Endodermal cell (in vitro differentiated cells): ENCODE data around the gene CEBPZ. TPM values are rescaled to one million over a fixed set of nuclear protein-coding genes. Genes with fewer than 3 reads are reported as not detected.

Experiments used
- DNase-seq: peaks from one replicate; pipeline ENCODE4 v3.0.0-alpha.2; 2017
- H3K27ac ChIP-seq: 2 replicates; pipeline ENCODE4 v1.5.1; 2013; ENCODE audit warnings: mild to moderate bottlenecking, low read depth, low read length, moderate library complexity
- H3K27me3 ChIP-seq: 2 replicates; pipeline ENCODE4 v1.6.1; 2013; ENCODE audit warnings: mild to moderate bottlenecking, low read length, moderate library complexity; ENCODE audit not compliant: insufficient read depth, control insufficient read depth, poor library complexity, severe bottlenecking
- H3K36me3 ChIP-seq: 2 replicates; pipeline ENCODE4 v1.7.0; 2013; ENCODE audit warnings: mild to moderate bottlenecking, low read length, moderate library complexity; ENCODE audit not compliant: control insufficient read depth, insufficient read depth
- H3K4me1 ChIP-seq: one replicate; pipeline ENCODE4 v1.7.0; 2013; ENCODE audit warnings: low read length; ENCODE audit not compliant: control insufficient read depth, insufficient read depth
- H3K4me3 ChIP-seq: 2 replicates; pipeline ENCODE4 v1.5.1; 2013; ENCODE audit warnings: mild to moderate bottlenecking, low read length, moderate library complexity
- H3K9ac ChIP-seq: 2 replicates; pipeline ENCODE4 v1.6.1; 2013; ENCODE audit warnings: mild to moderate bottlenecking, low read length, moderate library complexity; ENCODE audit not compliant: poor library complexity, severe bottlenecking; ENCODE audit errors: extremely low read depth
- H3K9me3 ChIP-seq: 2 replicates; pipeline ENCODE4 v1.6.1; 2013; ENCODE audit warnings: mild to moderate bottlenecking, low read length, moderate library complexity; ENCODE audit not compliant: control insufficient read depth
- H3K27ac Mint-ChIP-seq: 2 replicates; pipeline ENCODE4 v1.8.0; 2020; ENCODE audit warnings: mixed read lengths
- H3K27me3 Mint-ChIP-seq: 2 replicates; pipeline ENCODE4 v1.8.0; 2021; ENCODE audit warnings: mild to moderate bottlenecking, mixed read lengths; ENCODE audit not compliant: insufficient read depth
- H3K36me3 Mint-ChIP-seq: 2 replicates; pipeline ENCODE4 v1.8.0; 2020; ENCODE audit warnings: low read depth, mixed read lengths
- H3K4me1 Mint-ChIP-seq: 2 replicates; pipeline ENCODE4 v1.8.0; 2020; ENCODE audit warnings: mixed read lengths
- H3K4me3 Mint-ChIP-seq: 2 replicates; pipeline ENCODE4 v1.8.0; 2020; ENCODE audit warnings: mild to moderate bottlenecking, moderate library complexity, mixed read lengths
- H3K9me3 Mint-ChIP-seq: 2 replicates; pipeline ENCODE4 v1.8.0; 2020; ENCODE audit warnings: mild to moderate bottlenecking, mixed read lengths
- WGBS, 2 experiments: methylation state at CpG; one replicate each; pipeline versions ENCODE4 v1.1.5 to v1.1.7; 2013; ENCODE audit warnings: missing lambda C conversion rate in 2 of 2, mixed read lengths in 1 of 2; ENCODE audit not compliant: insufficient coverage in 1 of 2, insufficient read length in 1 of 2; 5-methylcytosine and 5-hydroxymethylcytosine counted together
- total RNA-seq, 2 donors: library from RNA; stranded (reverse); fragmentation: NEBNext Ultra II Directional in 1 of 2; extraction: Animal tissue kit (Norgen Biotek cat#: 25700) in 1 of 2; gene quantifications; 2 replicates in 1 of 2; 3 replicates in 1 of 2; pipeline ENCODE4 v1.2.1, GENCODE V29; 2021
- TF ChIP-seq, protein P1 (sequence below): fragments of 200-600 bp; sonication (generic); conservative IDR thresholded peaks from 2 replicates; pipeline ENCODE4 v1.5.0; 2021; ENCODE audit warnings: antibody characterized with exemption, mild to moderate bottlenecking

Gene CEBPZ
- total RNA-seq, 2 donors from 2014 or later, result 66.9 to 80.5 TPM

GRCh38 chr2:37156071-37156856 is 75.1 kb downstream of the CEBPZ start:
- H3K4me3 Mint-ChIP-seq, result peak overlapping the region; percentile 73
- H3K36me3 ChIP-seq, result peaks cover 12% of the 10 kb centered on the region
- TF ChIP-seq, protein P1, sequence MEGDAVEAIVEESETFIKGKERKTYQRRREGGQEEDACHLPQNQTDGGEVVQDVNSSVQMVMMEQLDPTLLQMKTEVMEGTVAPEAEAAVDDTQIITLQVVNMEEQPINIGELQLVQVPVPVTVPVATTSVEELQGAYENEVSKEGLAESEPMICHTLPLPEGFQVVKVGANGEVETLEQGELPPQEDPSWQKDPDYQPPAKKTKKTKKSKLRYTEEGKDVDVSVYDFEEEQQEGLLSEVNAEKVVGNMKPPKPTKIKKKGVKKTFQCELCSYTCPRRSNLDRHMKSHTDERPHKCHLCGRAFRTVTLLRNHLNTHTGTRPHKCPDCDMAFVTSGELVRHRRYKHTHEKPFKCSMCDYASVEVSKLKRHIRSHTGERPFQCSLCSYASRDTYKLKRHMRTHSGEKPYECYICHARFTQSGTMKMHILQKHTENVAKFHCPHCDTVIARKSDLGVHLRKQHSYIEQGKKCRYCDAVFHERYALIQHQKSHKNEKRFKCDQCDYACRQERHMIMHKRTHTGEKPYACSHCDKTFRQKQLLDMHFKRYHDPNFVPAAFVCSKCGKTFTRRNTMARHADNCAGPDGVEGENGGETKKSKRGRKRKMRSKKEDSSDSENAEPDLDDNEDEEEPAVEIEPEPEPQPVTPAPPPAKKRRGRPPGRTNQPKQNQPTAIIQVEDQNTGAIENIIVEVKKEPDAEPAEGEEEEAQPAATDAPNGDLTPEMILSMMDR, result no peak
- H3K9me3 ChIP-seq, result peaks cover 4% of the 10 kb centered on the region
- WGBS, 2 experiments, result 11 to 31% methylated on average over 14 to 27 of the region's 27 CpGs
- peaks cover 28% of the 10 kb centered on the region for H3K36me3 Mint-ChIP-seq
- peak overlapping the region; percentile 88 for H3K4me3 ChIP-seq
- peak overlapping the region; percentile 24 for H3K27ac ChIP-seq
- H3K4me1 Mint-ChIP-seq, result peaks cover 13% of the 10 kb centered on the region
- H3K4me1 ChIP-seq, result no peaks in the 10 kb centered on the region
- no peaks in the 10 kb centered on the region for H3K9me3 Mint-ChIP-seq
- no peaks in the 10 kb centered on the region for H3K27me3 ChIP-seq
- peaks cover 4% of the 10 kb centered on the region for H3K27me3 Mint-ChIP-seq
- H3K9ac ChIP-seq, result peak overlapping the region; percentile 79
- H3K27ac Mint-ChIP-seq, result peak overlapping the region; percentile 84
- DNase-seq, result peak; percentile 69

- WGBS, 2 experiments, result 92 to 100% methylated on average over 4 of the region's 4 CpGs
- peaks cover 28% of the 10 kb centered on the region for H3K36me3 Mint-ChIP-seq
- no peak overlapping the region for H3K4me3 ChIP-seq
- no peaks in the 10 kb centered on the region for H3K4me1 ChIP-seq
- no peak overlapping the region for H3K4me3 Mint-ChIP-seq
- no peaks in the 10 kb centered on the region for H3K9me3 Mint-ChIP-seq
- H3K27ac ChIP-seq, result no peak overlapping the region
- H3K36me3 ChIP-seq, result peaks cover 12% of the 10 kb centered on the region
- no peak overlapping the region for H3K9ac ChIP-seq
- H3K4me1 Mint-ChIP-seq, result peaks cover 15% of the 10 kb centered on the region
- H3K27me3 Mint-ChIP-seq, result peaks cover 4% of the 10 kb centered on the region
- TF ChIP-seq, protein P1, result no peak
- no peak for DNase-seq
- H3K27ac Mint-ChIP-seq, result no peak overlapping the region
- no peaks in the 10 kb centered on the region for H3K27me3 ChIP-seq
- peaks cover 4% of the 10 kb centered on the region for H3K9me3 ChIP-seq
Observed at GRCh38 chr2:37154785-37155184, 76.6 kb downstream of the CEBPZ start.

DNA sequence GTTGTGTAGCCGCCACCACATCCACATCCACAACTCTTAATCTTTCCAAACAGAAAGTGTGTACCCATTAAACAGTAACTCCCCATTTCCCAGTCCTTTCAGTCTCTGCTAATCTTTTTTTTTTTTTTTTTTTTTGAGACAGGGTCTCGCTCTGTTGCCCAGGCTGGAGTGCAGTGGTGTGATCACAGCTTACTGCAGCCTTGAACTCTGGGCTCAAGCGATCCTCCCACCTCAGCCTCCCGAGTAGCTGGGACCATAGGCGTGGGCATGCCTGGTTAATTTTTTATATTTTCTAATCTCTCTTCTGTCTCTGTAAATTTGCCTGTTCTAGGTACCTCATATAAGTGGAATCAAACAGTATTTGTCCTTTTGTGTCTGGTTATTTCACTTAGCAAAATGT is 78.2 kb downstream of the CEBPZ start:
- Mint-ChIP-seq H3K4me3 (no peak overlapping the region), H3K4me1 (peaks cover 17% of the 10 kb centered on the region), H3K9me3 (no peaks in the 10 kb centered on the region), H3K36me3 (peaks cover 31% of the 10 kb centered on the region), H3K27me3 (peaks cover under 1% of the 10 kb centered on the region), H3K27ac (no peak overlapping the region)
- Histone ChIP-seq H3K9me3 (peaks cover 4% of the 10 kb centered on the region), H3K4me1 (no peaks in the 10 kb centered on the region), H3K36me3 (peaks cover 19% of the 10 kb centered on the region), H3K9ac (no peak overlapping the region), H3K27me3 (no peaks in the 10 kb centered on the region), H3K4me3 (no peak overlapping the region), H3K27ac (no peak overlapping the region)
- WGBS, 2 experiments, result 76 to 93% methylated on average over 3 to 5 of the region's 5 CpGs
- TF ChIP-seq, protein P1, result no peak
- DNase-seq, result no peak

Other genes with a start within 250 kb of the CEBPZ start
- 10 to 100 TPM; 21.5 to 22.7 TPM for gene HEATR5B, start 147.2 kb downstream of the CEBPZ start, total RNA-seq
- gene GPATCH11, start 147.1 kb downstream of the CEBPZ start, total RNA-seq, result 10 to 100 TPM in 1 of 2 donors, 1 to 10 TPM in 1; 8.8 to 15.9 TPM
- 10 to 100 TPM; 35.4 to 41.2 TPM for gene EIF2AK2, start 74.6 kb downstream of the CEBPZ start, total RNA-seq
- gene SULT6B1, start 42.9 kb downstream of the CEBPZ start, total RNA-seq, result not detected
- 10 to 100 TPM in 1 of 2 donors, 1 to 10 TPM in 1; 4.4 to 11.8 TPM for gene CEBPZOS, start 35.1 kb downstream of the CEBPZ start, total RNA-seq
- 10 to 100 TPM; 41.4 to 54.4 TPM for gene NDUFAF7, start 62 bp upstream of the CEBPZ start, total RNA-seq
- 10 to 100 TPM; 94.4 to 95.0 TPM for gene PRKD3, start 93.2 kb upstream of the CEBPZ start, total RNA-seq
- gene QPCT, start 113.0 kb upstream of the CEBPZ start, total RNA-seq, result 10 to 100 TPM; 15.9 to 17.7 TPM